GM13976 (cell line): Measurements from ENCODE around the gene HYAL3.
"Not testable (repeated sequence)": the region's sequence is repeated elsewhere in the genome, so short reads cannot be mapped to it uniquely, and the experiment has no call there.

Source experiments
- DNase-seq: peaks from one replicate; pipeline ENCODE4 v3.0.0; 2012; ENCODE audit warnings: low spot score
- CTCF ChIP-seq: IDR thresholded peaks from 2 replicates; pipeline ENCODE4 v1.5.1; 2012; ENCODE audit warnings: borderline replicate concordance, mild to moderate bottlenecking; ENCODE audit not compliant: insufficient read depth; ENCODE audit errors: extremely low read depth, missing control alignments, control extremely low read depth
- in situ Hi-C: fragments of 300-500 bp; cut with MboI; formaldehyde crosslinking; loops from one replicate; pipeline ENCODE4 v1.12.0; 2022; ENCODE audit warnings: low sequenced_read_pairs, mixed read lengths, inconsistent platforms; ENCODE audit not compliant: unreplicated experiment

HYAL3 gene

GRCh38 chr3:50246517-50246954 lies 52.7 kb downstream of the HYAL3 start:
- DNase-seq = peak; percentile 86
- in situ Hi-C loops = no loop called here
- no peak for TF ChIP-seq CTCF

- peak; percentile 99 for TF ChIP-seq CTCF
- in situ Hi-C loops = no loop called here
- DNase-seq = peak; percentile 89
These were observed 53.2 kb downstream of the HYAL3 start for GRCh38 chr3:50245831-50246516.

- DNase-seq = no peak
- in situ Hi-C loops = no loop called here
- TF ChIP-seq CTCF = no peak
These were observed 53.9 kb downstream of the HYAL3 start for GRCh38 chr3:50245251-50245745.

GRCh38 chr3:50244813-50245212 lies 54.4 kb downstream of the HYAL3 start:
- in situ Hi-C loops, DNase-seq: not testable (repeated sequence)

- in situ Hi-C loops = no loop called here
- DNase-seq = no peak
- no peak for TF ChIP-seq CTCF
These were observed 55.7 kb downstream of the HYAL3 start for GRCh38 chr3:50243543-50243895.

- no peak for TF ChIP-seq CTCF
- in situ Hi-C loops = no loop called here
- DNase-seq = no peak
These were observed 56.2 kb downstream of the HYAL3 start for GRCh38 chr3:50242851-50243542.
